Measurements from ENCODE around the gene MTF2. TPM values are rescaled to one million over a fixed set of nuclear protein-coding genes. Genes with fewer than 3 reads are reported as not detected.

Gene MTF2
- total and polyA plus RNA-seq, 4 donors, result 3.2 to 17.8 (median 12.6) TPM

GRCh38 chr1:93186667-93187066, 107.6 kb downstream of the MTF2 start:
- Histone ChIP-seq H3K9me3 (ENCODE audit: control insufficient read depth in 4 of 4, low read length in 3 of 4) (no peaks in the 10 kb centered on the region), H3K4me3 (ENCODE audit: low read depth in 1 of 3, low read length in 3 of 3) (no peak overlapping the region), H3K4me1 (ENCODE audit: control insufficient read depth in 4 of 4, insufficient read depth in 4 of 4, low read length in 3 of 4) (peaks cover 0 to 3% (median 0%) of the 10 kb centered on the region in 4 donors), H3K27me3 (ENCODE audit: control insufficient read depth in 4 of 4, insufficient read depth in 4 of 4, low read length in 3 of 4) (no peaks in the 10 kb centered on the region), H3K27ac (ENCODE audit: low read depth in 1 of 2, low read length in 2 of 2) (no peak overlapping the region), H3K9ac (ENCODE audit: low read depth in 1 of 2, low read length in 2 of 2) (no peak overlapping the region), H3K36me3 (ENCODE audit: control insufficient read depth in 4 of 4, insufficient read depth in 3 of 4, low read depth in 1 of 4, low read length in 3 of 4) (no peaks in the 10 kb centered on the region)
- no peak for TF ChIP-seq JUND (IDR thresholded peaks at IDR 0.05)
- TF ChIP-seq SP1 (IDR thresholded peaks at IDR 0.05), result no peak
- TF ChIP-seq YY1 (IDR thresholded peaks at IDR 0.05), result no peak
- no peak for TF ChIP-seq HNF4G (IDR thresholded peaks at IDR 0.05)
- TF ChIP-seq ATF3 (IDR thresholded peaks at IDR 0.05), result no peak
- no peak for TF ChIP-seq FOXA2 (IDR thresholded peaks at IDR 0.05)
- TF ChIP-seq ZBTB33 (IDR thresholded peaks at IDR 0.05), result no peak
- no peak for TF ChIP-seq CTCF (IDR thresholded peaks at IDR 0.05; ENCODE audit: low read depth, low read length, missing input control)
- no peak for TF ChIP-seq RXRA (IDR thresholded peaks at IDR 0.05)
- TF ChIP-seq TAF1 (conservative IDR thresholded peaks at IDR 0.05), result no peak
- TF ChIP-seq REST (IDR thresholded peaks at IDR 0.05), result no peak
- no peak for TF ChIP-seq RAD21 (IDR thresholded peaks at IDR 0.05)
- TF ChIP-seq NR2F2 (IDR thresholded peaks at IDR 0.05), result no peak
- no peak for TF ChIP-seq HNF4A (conservative IDR thresholded peaks at IDR 0.05)
- 88% methylated on average over 1 of the region's 1 CpG for WGBS
- no peak for DNase-seq (ENCODE audit: low spot score)

Other genes with a start within 250 kb of the MTF2 start
- gene RPL5, start 247.2 kb upstream of the MTF2 start, total RNA-seq, result 100 to 1,000 TPM; 336 to 765 TPM
- gene RPL5, start 247.2 kb upstream of the MTF2 start, polyA plus RNA-seq, result 100 to 1,000 TPM; 359 to 442 TPM
- 10 to 100 TPM in 1 of 2 donors, 1 to 10 TPM in 1; 7.9 to 11.6 TPM for gene DIPK1A, start 117.8 kb upstream of the MTF2 start, total RNA-seq
- gene DIPK1A, start 117.8 kb upstream of the MTF2 start, polyA plus RNA-seq, result 10 to 100 TPM in 1 of 2 donors, 1 to 10 TPM in 1; 9.9 to 10.4 TPM
- gene TMED5, start 101.1 kb downstream of the MTF2 start, total RNA-seq, result 100 to 1,000 TPM in 1 of 2 donors, 10 to 100 TPM in 1; 89.8 to 121 TPM
- 10 to 100 TPM; 72.9 to 81.6 TPM for gene TMED5, start 101.1 kb downstream of the MTF2 start, polyA plus RNA-seq
- gene CCDC18, start 101.4 kb downstream of the MTF2 start, total RNA-seq, result 1 to 10 TPM; 8.3 to 8.5 TPM
- gene CCDC18, start 101.4 kb downstream of the MTF2 start, polyA plus RNA-seq, result 1 to 10 TPM; 2.7 to 6.1 TPM

All from liver (tissue), 9 donors.